ENCODE measurements around the gene ALKBH2.

GRCh38 chr12:109044241-109044640 lies 49.0 kb downstream of the ALKBH2 start:
- TF ChIP-seq CTCF (IDR thresholded peaks at IDR 0.05; ENCODE audit: low read depth, low read length, poor library complexity, severe bottlenecking) (no peak), EZH2phosphoT487 (IDR thresholded peaks at IDR 0.05; ENCODE audit: borderline replicate concordance, low read length) (no peak)
